CD14-positive monocyte (primary cell): ENCODE measurements around the gene PDZK1IP1. TPM values are rescaled to one million over a fixed set of nuclear protein-coding genes. Genes with fewer than 3 reads are reported as not detected.
"Not testable (repeated sequence)": the region's sequence is repeated elsewhere in the genome, so short reads cannot be mapped to it uniquely, and the experiment has no call there.

ENCODE experiments used
- DNase-seq, 3 donors: peaks; one replicate each; pipeline ENCODE4 v3.0.0-alpha.2; 2011 to 2022
- H2AFZ ChIP-seq: 2 replicates; pipeline ENCODE4 v1.6.0; 2012; ENCODE audit warnings: mild to moderate bottlenecking, low read depth, low read length, inconsistent platforms; ENCODE audit not compliant: insufficient read depth, poor library complexity, severe bottlenecking
- H3K27ac ChIP-seq, 2 donors: 1 replicate in 1 of 2; 2 replicates in 1 of 2; pipeline ENCODE4 v1.5.1; 2012 to 2013; ENCODE audit warnings: low read length in 2 of 2, control low read depth in 1 of 2, inconsistent platforms in 1 of 2, low read depth in 1 of 2, mild to moderate bottlenecking in 1 of 2
- H3K27me3 ChIP-seq, 2 donors: one replicate each; pipeline versions ENCODE4 v1.6.0 to v1.6.1; 2011 to 2013; ENCODE audit warnings: low read length in 2 of 2; ENCODE audit not compliant: control insufficient read depth in 2 of 2, insufficient read depth in 2 of 2
- H3K36me3 ChIP-seq, 2 donors: replicated peaks in 1 of 2; 1 replicate in 1 of 2; 2 replicates in 1 of 2; pipeline versions ENCODE4 v1.5.1 to v1.6.1; 2012 to 2013; ENCODE audit warnings: low read length in 2 of 2, control low read depth in 1 of 2, inconsistent platforms in 1 of 2, mild to moderate bottlenecking in 1 of 2; ENCODE audit not compliant: insufficient read depth in 2 of 2, control insufficient read depth in 1 of 2
- H3K4me1 ChIP-seq, 2 donors: 1 replicate in 1 of 2; 2 replicates in 1 of 2; pipeline versions ENCODE4 v1.5.1 to v1.6.1; 2012 to 2013; ENCODE audit warnings: low read length in 2 of 2, control low read depth in 1 of 2, inconsistent platforms in 1 of 2, mild to moderate bottlenecking in 1 of 2, moderate library complexity in 1 of 2; ENCODE audit not compliant: insufficient read depth in 2 of 2, control insufficient read depth in 1 of 2
- H3K4me2 ChIP-seq: replicated peaks from 2 replicates; pipeline ENCODE3; 2012; ENCODE audit warnings: low read length, moderate library complexity, mild to moderate bottlenecking; ENCODE audit not compliant: poor library complexity, severe bottlenecking; ENCODE audit errors: extremely low read depth
- H3K4me3 ChIP-seq, 3 experiments: fragments of 200-600 bp in 1 of 3; sonication (generic) in 1 of 3; replicated peaks in 1 of 3; 1 replicate in 2 of 3; 2 replicates in 1 of 3; pipeline ENCODE4 v1.5.1; 2011 to 2013; ENCODE audit warnings: low read length in 3 of 3, mild to moderate bottlenecking in 3 of 3, control low read depth in 2 of 3, low read depth in 2 of 3, inconsistent platforms in 1 of 3, moderate library complexity in 1 of 3
- H3K79me2 ChIP-seq: 2 replicates; pipeline ENCODE4 v1.6.0; 2012; ENCODE audit warnings: mild to moderate bottlenecking, control low read depth, inconsistent platforms, low read length, moderate library complexity; ENCODE audit not compliant: insufficient read depth
- H3K9ac ChIP-seq: 2 replicates; pipeline ENCODE4 v1.6.0; 2017; ENCODE audit warnings: low read length, mild to moderate bottlenecking; ENCODE audit not compliant: insufficient read depth, poor library complexity, severe bottlenecking
- H3K9me3 ChIP-seq, 2 donors: replicated peaks in 1 of 2; 1 replicate in 1 of 2; 2 replicates in 1 of 2; pipeline versions ENCODE4 v1.5.1 to v1.6.1; 2012 to 2013; ENCODE audit warnings: low read length in 2 of 2, control low read depth in 1 of 2; ENCODE audit not compliant: control insufficient read depth in 1 of 2, insufficient read depth in 1 of 2
- H4K20me1 ChIP-seq: 2 replicates; pipeline ENCODE4 v1.6.0; 2012; ENCODE audit warnings: mild to moderate bottlenecking, low read length, control low read depth, moderate library complexity; ENCODE audit not compliant: insufficient read depth
- H3K27ac Mint-ChIP-seq, 7 donors: one replicate each; pipeline ENCODE4 v1.8.0; 2020; ENCODE audit warnings: mild to moderate bottlenecking in 7 of 7, mixed read lengths in 7 of 7, moderate library complexity in 6 of 7, inconsistent platforms in 2 of 7
- H3K27me3 Mint-ChIP-seq, 3 donors: one replicate each; pipeline ENCODE4 v1.8.0; 2021 to 2022; ENCODE audit warnings: low read depth in 3 of 3, mild to moderate bottlenecking in 3 of 3, mixed read lengths in 3 of 3, moderate library complexity in 3 of 3, inconsistent platforms in 1 of 3
- H3K36me3 Mint-ChIP-seq, 2 donors: one replicate each; pipeline ENCODE4 v1.8.0; 2020; ENCODE audit warnings: mixed read lengths in 2 of 2, inconsistent platforms in 1 of 2, mild to moderate bottlenecking in 1 of 2
- H3K4me1 Mint-ChIP-seq: one replicate; pipeline ENCODE4 v1.8.0; 2020; ENCODE audit warnings: mild to moderate bottlenecking, mixed read lengths
- H3K4me3 Mint-ChIP-seq, 2 donors: one replicate each; pipeline ENCODE4 v1.8.0; 2020; ENCODE audit warnings: mild to moderate bottlenecking in 2 of 2, mixed read lengths in 2 of 2, moderate library complexity in 1 of 2
- H3K9me3 Mint-ChIP-seq, 7 donors: one replicate each; pipeline ENCODE4 v1.8.0; 2020 to 2022; ENCODE audit warnings: mixed read lengths in 7 of 7, mild to moderate bottlenecking in 6 of 7, moderate library complexity in 6 of 7, inconsistent platforms in 2 of 7
- CTCF ChIP-seq: fragments of 200-600 bp; IDR thresholded peaks from one replicate; pipeline ENCODE4 v1.8.0; 2022; ENCODE audit warnings: antibody characterized with exemption, mild to moderate bottlenecking
- WGBS: methylation state at CpG from one replicate; pipeline ENCODE4 v1.1.5; 2013; ENCODE audit warnings: missing lambda C conversion rate; ENCODE audit not compliant: insufficient coverage; 5-methylcytosine and 5-hydroxymethylcytosine counted together
- intact Hi-C, 2 donors: fragments of 100-400 bp; cut with micrococcal nuclease; formaldehyde crosslinking; loops; one replicate each; pipeline versions ENCODE4 v1.15.0 to v1.15.1; 2023
- polyA plus RNA-seq, 3 donors: library from polyadenylated mRNA; depleted of rRNA in 1 of 3; unstranded in 2 of 3; stranded (reverse) in 1 of 3; fragments of 300-500 nt in 2 of 3; fragments of >200 nt in 1 of 3; fragmentation: Illumina TruSeq in 2 of 3; gene quantifications; 1 replicate in 2 of 3; 2 replicates in 1 of 3; pipeline ENCODE4 v1.2.3, GENCODE V29; 2012 to 2021

The PDZK1IP1 gene
- polyA plus RNA-seq, 3 donors = 1.4 TPM; not detected in 2

GRCh38 chr1:47147047-47147785 is 42.6 kb downstream of the PDZK1IP1 start:
- H3K27me3 Mint-ChIP-seq = peaks cover 0 to 12% (median 6%) of the 10 kb centered on the region in 3 donors
- H3K4me1 Mint-ChIP-seq = no peaks in the 10 kb centered on the region
- Histone ChIP-seq H4K20me1 (no peaks in the 10 kb centered on the region), H3K9ac (no peak overlapping the region), H3K79me2 (no peaks in the 10 kb centered on the region), H3K4me2 (no peak overlapping the region), H3K27me3 (no peaks in the 10 kb centered on the region), H3K27ac (no peak overlapping the region), H3K9me3 (no peaks in the 10 kb centered on the region), H3K4me1 (no peaks in the 10 kb centered on the region), H2AFZ (no peak overlapping the region), H3K36me3 (no peaks in the 10 kb centered on the region), H3K4me3 (no peak overlapping the region)
- H3K36me3 Mint-ChIP-seq = no peaks in the 10 kb centered on the region
- no peak for DNase-seq
- 90% methylated on average over 3 of the region's 6 CpGs for WGBS
- H3K4me3 Mint-ChIP-seq = no peak overlapping the region
- TF ChIP-seq CTCF = no peak
- peaks cover 0 to 2% (median 0%) of the 10 kb centered on the region in 7 donors for H3K9me3 Mint-ChIP-seq
- no peak overlapping the region for H3K27ac Mint-ChIP-seq
- intact Hi-C loops = loop anchor here in 1 of 2 donors (5.0 kb wide), 1 partner anchor 220 kb away; no protein-coding TSS in a partner anchor

GRCh38 chr1:47146495-47146894 is 43.3 kb downstream of the PDZK1IP1 start:
- intact Hi-C loops = loop anchor here in 1 of 2 donors (5.0 kb wide), 1 partner anchor 219 kb away; no protein-coding TSS in a partner anchor
- not testable (repeated sequence) for H3K9me3 Mint-ChIP-seq

More at GRCh38 chr1:47146495-47146894, 43.3 kb downstream of the PDZK1IP1 start:
- H3K36me3 Mint-ChIP-seq, H4K20me1 ChIP-seq, H3K79me2 ChIP-seq, H3K27ac ChIP-seq, H3K4me3 Mint-ChIP-seq, H3K27me3 ChIP-seq, DNase-seq, H3K4me3 ChIP-seq, H3K4me1 ChIP-seq, H3K4me2 ChIP-seq, H3K27ac Mint-ChIP-seq, H3K9me3 ChIP-seq, H3K4me1 Mint-ChIP-seq, H3K36me3 ChIP-seq, H2AFZ ChIP-seq, H3K9ac ChIP-seq: not testable (repeated sequence)
- peaks cover 1 to 12% (median 2%) of the 10 kb centered on the region in 3 donors for H3K27me3 Mint-ChIP-seq
- WGBS = no CpG with 5 or more reads among the region's 1 CpG
